HG03354 (cell line): Measurements from ENCODE around the gene PHC2.
"Not testable (repeated sequence)": the region's sequence is repeated elsewhere in the genome, so short reads cannot be mapped to it uniquely, and the experiment has no call there.

Source experiments
- ATAC-seq: cut with Tn5 transposase; IDR thresholded peaks from one replicate; pipeline ENCODE4 v1.9.1; 2021; ENCODE audit warnings: mild to moderate bottlenecking; ENCODE audit not compliant: unreplicated experiment, poor library complexity, severe bottlenecking

The PHC2 gene

GRCh38 chr1:33323663-33324477 is 107.0 kb downstream of the PHC2 start:
- no peak for ATAC-seq

DNA sequence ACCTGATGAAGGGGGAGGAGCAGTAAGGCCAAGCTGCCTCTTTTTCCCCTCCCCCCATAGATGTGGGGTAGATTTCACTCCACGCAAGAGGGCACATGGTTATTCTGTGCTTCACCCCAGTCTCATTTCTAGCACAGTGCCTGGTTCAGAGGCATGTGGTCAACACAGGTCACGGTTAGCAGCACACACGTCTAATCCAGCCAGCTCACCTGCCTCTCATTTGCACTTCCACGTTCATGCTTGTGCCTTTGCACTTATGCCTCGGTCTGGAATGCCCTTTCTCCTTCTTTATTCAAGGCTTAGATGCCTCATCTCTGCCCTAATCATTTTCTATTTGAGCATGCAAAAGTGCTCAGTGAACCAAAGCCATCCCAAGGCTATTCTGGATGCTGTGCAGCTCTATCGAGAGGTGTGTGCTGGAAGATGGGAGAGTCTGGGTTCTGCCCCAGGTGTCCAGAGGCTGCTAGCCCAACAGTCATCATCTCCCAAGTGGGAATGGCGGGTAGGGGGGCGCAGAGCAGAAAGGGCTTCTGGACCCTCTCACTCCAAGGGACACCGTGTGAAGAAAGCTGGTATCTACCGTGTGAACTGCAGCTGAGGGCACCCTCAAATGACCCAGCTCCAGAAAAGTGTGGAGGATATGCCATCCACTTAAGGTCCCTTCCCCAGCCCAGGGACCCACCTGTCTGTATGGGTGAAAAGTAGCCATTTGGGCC is 107.9 kb downstream of the PHC2 start:
- no peak for ATAC-seq

GRCh38 chr1:33322109-33322508 is 108.8 kb downstream of the PHC2 start:
- ATAC-seq: no peak

DNA sequence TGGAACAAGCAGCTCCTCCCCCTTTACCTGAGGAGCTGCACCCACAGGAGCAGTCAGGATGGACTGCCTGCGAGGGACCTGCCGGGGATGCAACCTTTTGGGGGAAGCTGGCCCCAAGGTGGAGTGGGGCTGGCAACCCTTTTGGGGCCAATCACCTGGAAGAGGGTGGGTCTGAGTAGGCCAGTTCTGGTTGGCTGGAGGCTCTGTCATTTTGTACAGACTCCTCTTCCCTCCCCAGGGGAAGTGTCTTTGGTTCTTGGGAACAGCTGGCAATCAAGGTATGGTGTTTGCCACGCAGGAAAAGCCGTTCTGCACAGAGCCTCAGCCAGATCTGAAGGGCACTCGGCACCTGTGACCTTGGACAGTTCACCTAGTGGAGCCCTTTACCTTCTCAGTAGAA is 109.7 kb downstream of the PHC2 start:
- ATAC-seq: no peak

- no peak for ATAC-seq
These were observed 110.2 kb downstream of the PHC2 start, which contains the start of gene A3GALT2 for GRCh38 chr1:33320619-33321165. TSS of gene A3GALT2 (minus strand) at chr1:33321098. CDS start at chr1:33321098, 0 bp downstream.

DNA sequence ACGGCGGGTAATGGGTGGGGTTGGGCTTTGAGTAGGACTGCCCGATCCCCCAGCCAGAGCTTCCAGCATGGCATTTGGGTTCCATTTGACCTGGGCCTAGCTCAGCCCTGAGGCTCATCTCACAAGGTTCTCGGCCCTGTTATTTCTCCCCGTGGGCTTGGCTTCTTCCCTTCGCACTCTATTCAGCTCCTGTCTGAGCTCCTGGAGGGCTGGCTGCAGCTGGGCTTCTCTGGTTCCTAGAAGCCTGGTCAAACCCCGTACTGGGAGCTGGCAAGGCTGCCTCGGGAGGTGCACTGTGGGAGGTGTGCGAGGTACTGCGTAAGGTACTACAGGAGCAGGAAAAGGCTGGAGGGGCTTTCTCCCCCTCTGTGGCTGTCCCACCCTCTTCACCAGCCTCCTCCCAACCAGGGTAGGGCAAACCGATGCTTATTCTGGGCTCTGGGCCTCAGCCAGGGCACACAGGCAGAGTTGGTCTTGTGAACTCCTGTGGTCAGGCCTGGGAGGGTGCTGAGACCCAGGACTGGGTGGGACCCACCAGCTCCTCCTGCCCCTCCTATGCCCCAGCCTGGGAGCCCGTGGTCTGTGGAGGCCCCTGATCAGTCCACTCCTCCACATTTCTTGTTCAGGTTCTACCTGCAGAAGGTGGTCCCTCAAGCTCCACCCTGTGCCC is 110.8 kb downstream of the PHC2 start:
- ATAC-seq: no peak

DNA sequence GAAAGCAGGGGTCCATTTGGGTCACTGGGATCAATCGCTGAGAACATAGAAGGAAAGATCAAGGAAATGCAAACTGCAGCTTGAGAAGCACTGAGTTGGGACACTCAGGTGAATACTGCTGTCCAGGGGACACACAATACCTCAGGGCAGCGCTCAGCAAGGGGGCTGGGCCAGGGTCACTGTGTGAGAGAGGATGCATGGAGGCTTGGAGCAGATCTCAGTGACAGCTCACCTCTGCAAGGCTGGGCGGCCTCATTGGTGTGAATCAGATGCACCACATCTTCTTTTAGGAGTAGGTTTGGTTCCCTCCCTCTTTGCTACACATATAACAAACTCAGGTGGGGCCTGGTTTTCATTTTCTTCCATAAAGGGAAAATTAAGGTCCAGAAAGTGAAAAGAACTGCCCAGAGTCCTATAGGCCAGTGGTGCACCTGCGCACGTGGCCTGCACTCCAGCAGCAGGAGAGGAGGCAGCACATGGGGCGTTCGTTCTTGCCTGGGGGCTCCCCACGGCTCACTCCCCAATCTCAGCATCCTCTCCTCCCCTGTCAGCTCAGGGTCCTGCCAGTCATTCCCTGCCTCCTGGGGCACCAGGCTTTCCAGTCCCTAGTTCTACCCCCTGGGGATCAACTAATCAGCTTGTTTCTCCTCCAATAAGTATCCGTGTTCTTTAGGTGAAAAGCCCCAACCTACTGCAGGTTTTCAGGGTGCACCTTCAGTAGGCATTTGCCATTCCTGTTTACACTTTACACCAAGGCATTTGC is 111.5 kb downstream of the PHC2 start:
- no peak for ATAC-seq

DNA sequence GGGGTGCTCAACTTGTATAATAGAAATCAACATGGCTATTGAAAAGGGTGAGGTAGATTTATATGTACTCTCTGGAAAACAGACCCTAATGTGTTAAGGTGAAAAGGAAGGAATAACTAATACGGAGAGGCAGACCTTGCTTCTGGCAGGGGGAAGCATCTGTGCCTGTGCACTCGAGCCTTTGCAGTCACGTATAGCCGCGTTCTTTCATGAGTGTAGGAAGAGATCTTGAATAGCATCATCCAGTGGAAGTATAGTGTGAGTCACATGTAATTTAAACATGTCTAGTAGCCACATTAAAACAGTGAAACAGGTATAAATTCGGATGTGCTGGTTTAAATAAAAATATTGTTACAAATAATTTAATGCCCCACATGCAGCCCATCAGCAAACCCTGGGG is 112.9 kb downstream of the PHC2 start:
- no peak for ATAC-seq

GRCh38 chr1:33317354-33317753 is 113.5 kb downstream of the PHC2 start:
- no peak for ATAC-seq

GRCh38 chr1:33316601-33317000 is 114.3 kb downstream of the PHC2 start:
- ATAC-seq: no peak

DNA sequence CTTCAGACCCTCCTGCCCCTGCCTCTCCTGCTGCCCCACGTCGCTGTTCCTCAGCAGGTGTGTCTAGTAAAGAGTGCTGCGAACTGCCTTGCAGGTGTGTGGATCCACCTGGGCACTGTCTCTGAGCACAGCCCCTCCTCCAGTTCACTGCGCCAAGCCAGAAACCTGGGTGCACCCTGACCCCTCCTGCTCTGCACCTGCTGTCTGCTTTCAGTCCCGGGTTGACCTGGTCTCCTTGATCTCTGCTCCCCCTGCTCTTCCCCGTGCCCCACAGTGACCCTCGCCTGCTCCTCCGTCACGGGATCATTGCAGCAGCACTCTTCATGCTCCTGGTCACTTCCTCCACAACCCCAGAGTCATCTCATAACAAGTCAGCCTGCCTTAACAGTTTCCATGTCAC is 116.5 kb downstream of the PHC2 start:
- ATAC-seq: no peak

DNA sequence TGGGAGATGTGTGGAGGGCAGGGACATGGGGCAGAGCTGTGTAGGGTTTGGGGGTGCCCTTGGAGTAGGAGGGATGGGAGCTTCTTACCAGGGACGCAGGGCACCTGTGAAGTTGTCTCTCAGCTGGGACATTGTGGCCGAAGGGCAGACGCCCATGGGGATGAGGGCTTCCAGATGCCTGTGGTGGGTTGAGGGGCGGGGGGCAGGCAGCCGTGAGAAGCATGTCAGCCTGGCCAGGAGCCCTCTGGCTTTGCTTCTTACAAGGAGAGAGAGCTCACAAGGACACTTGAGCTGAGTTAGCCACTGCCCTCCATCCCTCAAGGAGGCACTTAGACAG is 118.5 kb downstream of the PHC2 start:
- no peak for ATAC-seq

- no peak for ATAC-seq
These were observed 119.0 kb downstream of the PHC2 start for GRCh38 chr1:33311706-33312412.

DNA sequence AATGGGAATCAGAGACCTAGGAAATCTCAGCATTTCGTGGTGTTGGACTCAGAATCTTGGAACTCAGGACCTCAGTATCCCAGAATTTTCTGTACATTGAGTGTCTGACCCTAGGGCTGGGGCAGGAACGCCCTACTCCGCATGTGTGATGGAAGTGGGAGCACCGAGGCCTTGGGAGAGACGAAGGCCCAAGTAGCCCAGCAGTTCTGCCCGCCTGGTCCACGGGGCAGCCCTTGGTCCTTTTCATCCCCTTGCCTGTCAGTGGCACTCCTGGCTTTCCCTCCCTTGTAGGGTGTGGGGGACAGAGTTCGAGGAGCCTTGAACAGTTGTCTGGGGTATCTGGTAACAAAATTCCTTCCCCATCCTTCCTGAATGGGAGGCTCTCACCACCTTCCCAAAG is 120.2 kb downstream of the PHC2 start:
- ATAC-seq: no peak

GRCh38 chr1:33309351-33309750 is 121.5 kb downstream of the PHC2 start:
- not testable (repeated sequence) for ATAC-seq

- ATAC-seq: no peak
These were observed 123.4 kb downstream of the PHC2 start for GRCh38 chr1:33307494-33307864.

- ATAC-seq: no peak
These were observed 124.0 kb downstream of the PHC2 start for GRCh38 chr1:33306653-33307493.
